ENCODE measurements around the gene ERN1.

DNA sequence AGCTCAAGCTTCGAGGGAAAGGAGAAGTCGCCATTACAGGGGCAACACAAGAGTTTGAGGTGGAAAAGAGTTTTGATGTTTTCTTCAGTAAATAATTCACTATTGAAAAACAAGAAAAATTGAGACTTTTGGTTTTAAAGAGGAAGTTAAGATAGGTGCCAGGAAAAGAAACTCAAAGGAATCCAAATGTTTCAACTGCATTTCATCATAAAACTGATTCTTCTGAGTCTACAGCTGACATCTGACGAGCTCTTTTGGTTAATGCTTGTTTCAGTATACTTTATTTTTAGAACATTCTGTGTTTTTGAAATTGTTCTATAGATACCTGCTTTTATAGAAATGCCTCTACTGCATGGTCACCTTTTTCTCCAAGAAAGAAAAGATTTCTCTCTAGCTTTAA lies 54.0 kb downstream of the ERN1 start:
- no peak for TF ChIP-seq POLR2A (IDR thresholded peaks at IDR 0.05)
- TF ChIP-seq, protein P1, sequence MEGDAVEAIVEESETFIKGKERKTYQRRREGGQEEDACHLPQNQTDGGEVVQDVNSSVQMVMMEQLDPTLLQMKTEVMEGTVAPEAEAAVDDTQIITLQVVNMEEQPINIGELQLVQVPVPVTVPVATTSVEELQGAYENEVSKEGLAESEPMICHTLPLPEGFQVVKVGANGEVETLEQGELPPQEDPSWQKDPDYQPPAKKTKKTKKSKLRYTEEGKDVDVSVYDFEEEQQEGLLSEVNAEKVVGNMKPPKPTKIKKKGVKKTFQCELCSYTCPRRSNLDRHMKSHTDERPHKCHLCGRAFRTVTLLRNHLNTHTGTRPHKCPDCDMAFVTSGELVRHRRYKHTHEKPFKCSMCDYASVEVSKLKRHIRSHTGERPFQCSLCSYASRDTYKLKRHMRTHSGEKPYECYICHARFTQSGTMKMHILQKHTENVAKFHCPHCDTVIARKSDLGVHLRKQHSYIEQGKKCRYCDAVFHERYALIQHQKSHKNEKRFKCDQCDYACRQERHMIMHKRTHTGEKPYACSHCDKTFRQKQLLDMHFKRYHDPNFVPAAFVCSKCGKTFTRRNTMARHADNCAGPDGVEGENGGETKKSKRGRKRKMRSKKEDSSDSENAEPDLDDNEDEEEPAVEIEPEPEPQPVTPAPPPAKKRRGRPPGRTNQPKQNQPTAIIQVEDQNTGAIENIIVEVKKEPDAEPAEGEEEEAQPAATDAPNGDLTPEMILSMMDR (IDR thresholded peaks at IDR 0.05), result no peak
